ENCODE data around the gene TTC33. TPM values are rescaled to one million over a fixed set of nuclear protein-coding genes. Genes with fewer than 3 reads are reported as not detected.

Gene TTC33
- total RNA-seq, 1 donor from 2014 or later: 18.5 TPM

- peak; percentile 4 for DNase-seq (ENCODE audit: low read depth, low spot score)
Measured at GRCh38 chr5:40681363-40682153, 74.2 kb downstream of the TTC33 start.

GRCh38 chr5:40680741-40681362 lies 74.9 kb downstream of the TTC33 start:
- no peak for DNase-seq (ENCODE audit: low read depth, low spot score)
- peaks cover 97% of the 10 kb centered on the region for H3K27me3 Mint-ChIP-seq (ENCODE audit: low read depth)
- H3K36me3 Mint-ChIP-seq (ENCODE audit: low read depth): no peaks in the 10 kb centered on the region
- H3K4me1 Mint-ChIP-seq: peaks cover 23% of the 10 kb centered on the region
- H3K27ac Mint-ChIP-seq (ENCODE audit: unreplicated experiment): no peak overlapping the region
- peak overlapping the region; percentile 92 for H3K4me3 Mint-ChIP-seq
- no peaks in the 10 kb centered on the region for H3K9me3 Mint-ChIP-seq
- TF ChIP-seq CTCF (conservative IDR thresholded peaks at IDR 0.05): peak; percentile 34

More at GRCh38 chr5:40681363-40682153, 74.2 kb downstream of the TTC33 start:
- peaks cover 96% of the 10 kb centered on the region for H3K27me3 Mint-ChIP-seq (ENCODE audit: low read depth)
- no peak for TF ChIP-seq CTCF (conservative IDR thresholded peaks at IDR 0.05)
- H3K4me3 Mint-ChIP-seq: peak overlapping the region; percentile 92
- no peaks in the 10 kb centered on the region for H3K36me3 Mint-ChIP-seq (ENCODE audit: low read depth)
- H3K9me3 Mint-ChIP-seq: no peaks in the 10 kb centered on the region
- no peak overlapping the region for H3K27ac Mint-ChIP-seq (ENCODE audit: unreplicated experiment)
- peaks cover 23% of the 10 kb centered on the region for H3K4me1 Mint-ChIP-seq

- peak within 1 kb of the TSS; percentile 92 for H3K4me3 Mint-ChIP-seq
- peaks cover 95% of the 10 kb centered on the region for H3K27me3 Mint-ChIP-seq (ENCODE audit: low read depth)
- H3K9me3 Mint-ChIP-seq: no peaks in the 10 kb centered on the region
- H3K27ac Mint-ChIP-seq (ENCODE audit: unreplicated experiment): no peak within 1 kb of the TSS
- TF ChIP-seq CTCF (conservative IDR thresholded peaks at IDR 0.05): no peak
- H3K36me3 Mint-ChIP-seq (ENCODE audit: low read depth): no peaks in the 10 kb centered on the region
- DNase-seq (ENCODE audit: low read depth, low spot score): peak; percentile 3
- peaks cover 23% of the 10 kb centered on the region for H3K4me1 Mint-ChIP-seq
Measured at GRCh38 chr5:40679913-40680681, 75.7 kb downstream of the TTC33 start, which contains the start of gene PTGER4. Gene PTGER4, plus strand, starts transcription at chr5:40679915. Its CDS starts 1,079 bp downstream, at chr5:40680994.

GRCh38 chr5:40679148-40679912 lies 76.4 kb downstream of the TTC33 start:
- Mint-ChIP-seq H3K27me3 (ENCODE audit: low read depth) (peaks cover 94% of the 10 kb centered on the region), H3K4me1 (peaks cover 23% of the 10 kb centered on the region), H3K4me3 (peak overlapping the region; percentile 92), H3K9me3 (no peaks in the 10 kb centered on the region), H3K27ac (ENCODE audit: unreplicated experiment) (no peak overlapping the region), H3K36me3 (ENCODE audit: low read depth) (no peaks in the 10 kb centered on the region)
- no peak for TF ChIP-seq CTCF (conservative IDR thresholded peaks at IDR 0.05)
- peak; percentile 81 for DNase-seq (ENCODE audit: low read depth, low spot score)

All from neural crest cell (in vitro differentiated cells).